ENCODE results near the gene ADAMTS15. TPM values are rescaled to one million over a fixed set of nuclear protein-coding genes. Genes with fewer than 3 reads are reported as not detected.
A peak's percentile ranks its signal among the peaks of the same experiment; 100 is the strongest.

ADAMTS15 gene
- total and polyA plus RNA-seq, 2 donors (not counting 1 experiment from before 2014, with no cell fraction given) = 18.2 to 24.9 TPM

GRCh38 chr11:130519128-130519932, 70.9 kb downstream of the ADAMTS15 start:
- H3K9me3 ChIP-seq (ENCODE audit: control insufficient read depth, insufficient read depth, low read depth, low read length) = no peaks in the 10 kb centered on the region
- no peak for DNase-seq (ENCODE audit: low read depth in 2 of 2)
- TF ChIP-seq EZH2 (IDR thresholded peaks at IDR 0.05; ENCODE audit: low read length, missing control alignments) = no peak
- TF ChIP-seq, protein P1, sequence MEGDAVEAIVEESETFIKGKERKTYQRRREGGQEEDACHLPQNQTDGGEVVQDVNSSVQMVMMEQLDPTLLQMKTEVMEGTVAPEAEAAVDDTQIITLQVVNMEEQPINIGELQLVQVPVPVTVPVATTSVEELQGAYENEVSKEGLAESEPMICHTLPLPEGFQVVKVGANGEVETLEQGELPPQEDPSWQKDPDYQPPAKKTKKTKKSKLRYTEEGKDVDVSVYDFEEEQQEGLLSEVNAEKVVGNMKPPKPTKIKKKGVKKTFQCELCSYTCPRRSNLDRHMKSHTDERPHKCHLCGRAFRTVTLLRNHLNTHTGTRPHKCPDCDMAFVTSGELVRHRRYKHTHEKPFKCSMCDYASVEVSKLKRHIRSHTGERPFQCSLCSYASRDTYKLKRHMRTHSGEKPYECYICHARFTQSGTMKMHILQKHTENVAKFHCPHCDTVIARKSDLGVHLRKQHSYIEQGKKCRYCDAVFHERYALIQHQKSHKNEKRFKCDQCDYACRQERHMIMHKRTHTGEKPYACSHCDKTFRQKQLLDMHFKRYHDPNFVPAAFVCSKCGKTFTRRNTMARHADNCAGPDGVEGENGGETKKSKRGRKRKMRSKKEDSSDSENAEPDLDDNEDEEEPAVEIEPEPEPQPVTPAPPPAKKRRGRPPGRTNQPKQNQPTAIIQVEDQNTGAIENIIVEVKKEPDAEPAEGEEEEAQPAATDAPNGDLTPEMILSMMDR (conservative IDR thresholded peaks at IDR 0.05 in 1 of 2, IDR thresholded peaks at IDR 0.05 in 1 of 2; ENCODE audit: low read depth in 1 of 2, low read length in 2 of 2) = no peak
- no peak overlapping the region for H2AFZ ChIP-seq (ENCODE audit: low read length)
- H3K79me2 ChIP-seq (ENCODE audit: control insufficient read depth, insufficient read depth, low read length) = no peaks in the 10 kb centered on the region
- H3K27me3 ChIP-seq (ENCODE audit: control insufficient read depth, insufficient read depth, low read length) = no peaks in the 10 kb centered on the region
- H3K9ac ChIP-seq (ENCODE audit: insufficient read depth, low read length) = no peak overlapping the region
- no peak overlapping the region for H3K4me3 ChIP-seq (replicated peaks in 1 of 4; ENCODE audit: control extremely low read depth in 1 of 4, insufficient read depth in 1 of 4, low read depth in 3 of 4, low read length in 4 of 4)
- H4K20me1 ChIP-seq (ENCODE audit: control insufficient read depth, extremely low read depth, insufficient read depth, low read length) = no peaks in the 10 kb centered on the region
- no peaks in the 10 kb centered on the region for H3K36me3 ChIP-seq (ENCODE audit: control insufficient read depth, insufficient read depth, low read length)
- no peak overlapping the region for H3K27ac ChIP-seq (ENCODE audit: insufficient read depth, low read length)
- no peak overlapping the region for H3K4me2 ChIP-seq (ENCODE audit: extremely low read depth, insufficient read depth, low read length)
- H3K4me1 ChIP-seq (ENCODE audit: control insufficient read depth, extremely low read depth, insufficient read depth, low read length) = peaks cover 20% of the 10 kb centered on the region

DNA sequence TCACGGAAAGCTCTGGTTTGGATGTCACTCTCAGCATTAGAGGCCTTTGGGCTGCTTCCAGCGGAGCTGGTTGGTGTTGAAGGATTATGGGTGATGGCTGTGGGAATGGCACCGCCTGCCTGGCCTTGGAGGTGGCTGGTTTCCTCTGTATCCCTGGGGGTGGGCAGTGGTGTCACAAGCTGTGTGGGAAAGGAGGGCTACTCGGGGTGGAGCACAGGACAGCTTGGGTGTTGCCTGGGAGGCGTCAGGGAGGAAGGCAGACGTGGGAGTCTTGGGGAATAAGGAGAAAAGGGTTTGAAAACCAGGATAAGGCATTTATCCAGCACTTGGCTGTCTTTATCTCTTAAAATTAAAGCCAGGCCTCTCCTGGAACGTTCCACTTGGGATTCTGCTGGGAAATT, 71.8 kb downstream of the ADAMTS15 start:
- Histone ChIP-seq H2AFZ (ENCODE audit: low read length) (peak overlapping the region; percentile 44), H3K4me3 (replicated peaks in 1 of 4; ENCODE audit: control extremely low read depth in 1 of 4, insufficient read depth in 1 of 4, low read depth in 3 of 4, low read length in 4 of 4) (no peak overlapping the region), H3K9ac (ENCODE audit: insufficient read depth, low read length) (no peak overlapping the region), H3K79me2 (ENCODE audit: control insufficient read depth, insufficient read depth, low read length) (no peaks in the 10 kb centered on the region), H4K20me1 (ENCODE audit: control insufficient read depth, extremely low read depth, insufficient read depth, low read length) (no peaks in the 10 kb centered on the region), H3K27me3 (ENCODE audit: control insufficient read depth, insufficient read depth, low read length) (no peaks in the 10 kb centered on the region), H3K4me2 (ENCODE audit: extremely low read depth, insufficient read depth, low read length) (no peak overlapping the region), H3K9me3 (ENCODE audit: control insufficient read depth, insufficient read depth, low read depth, low read length) (no peaks in the 10 kb centered on the region), H3K36me3 (ENCODE audit: control insufficient read depth, insufficient read depth, low read length) (no peaks in the 10 kb centered on the region), H3K27ac (ENCODE audit: insufficient read depth, low read length) (no peak overlapping the region), H3K4me1 (ENCODE audit: control insufficient read depth, extremely low read depth, insufficient read depth, low read length) (peaks cover 19% of the 10 kb centered on the region)
- no peak for DNase-seq (ENCODE audit: low read depth in 2 of 2)
- no peak for TF ChIP-seq EZH2 (IDR thresholded peaks at IDR 0.05; ENCODE audit: low read length, missing control alignments)
- TF ChIP-seq, protein P1 (conservative IDR thresholded peaks at IDR 0.05 in 1 of 2, IDR thresholded peaks at IDR 0.05 in 1 of 2; ENCODE audit: low read depth in 1 of 2, low read length in 2 of 2) = no peak

DNA sequence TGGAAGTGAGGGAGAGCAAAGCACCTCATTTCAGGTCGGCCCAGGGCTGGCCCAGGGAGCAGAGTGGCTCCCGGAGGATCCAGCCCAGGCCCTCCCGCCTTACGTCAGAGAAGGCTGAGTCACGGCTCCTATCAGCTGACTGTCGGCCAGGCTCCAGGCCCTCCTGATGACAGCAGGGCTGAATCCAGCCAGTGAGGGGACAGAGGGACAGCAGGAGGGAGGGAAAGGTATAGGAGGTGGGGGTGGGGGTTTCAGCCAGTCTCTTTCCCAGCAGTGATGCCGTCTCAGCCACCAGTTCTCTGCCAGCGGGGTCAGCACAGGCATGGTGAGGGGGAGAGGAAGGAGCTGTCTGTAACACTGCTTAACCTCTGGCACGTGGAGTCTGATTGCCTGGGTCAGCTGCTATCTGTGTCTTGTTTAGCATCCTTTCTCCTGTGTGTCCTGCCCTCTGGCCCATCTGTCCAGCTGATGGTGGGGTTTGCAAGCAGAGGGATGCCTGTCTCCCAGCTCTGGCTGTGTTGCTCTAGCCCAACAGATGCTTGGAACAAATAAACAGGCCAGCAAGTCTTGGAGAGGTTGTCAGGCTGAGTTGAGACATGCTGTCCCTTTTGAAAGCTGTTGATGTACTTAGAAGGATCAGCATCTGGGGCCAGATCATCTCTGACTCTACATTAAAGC, 74.0 kb downstream of the ADAMTS15 start:
- Histone ChIP-seq H3K27ac (ENCODE audit: insufficient read depth, low read length) (peak overlapping the region; percentile 84), H3K27me3 (ENCODE audit: control insufficient read depth, insufficient read depth, low read length) (no peaks in the 10 kb centered on the region), H3K79me2 (ENCODE audit: control insufficient read depth, insufficient read depth, low read length) (no peaks in the 10 kb centered on the region), H3K4me1 (ENCODE audit: control insufficient read depth, extremely low read depth, insufficient read depth, low read length) (peaks cover 19% of the 10 kb centered on the region), H3K9me3 (ENCODE audit: control insufficient read depth, insufficient read depth, low read depth, low read length) (no peaks in the 10 kb centered on the region), H3K4me2 (ENCODE audit: extremely low read depth, insufficient read depth, low read length) (peak overlapping the region; percentile 33), H3K36me3 (ENCODE audit: control insufficient read depth, insufficient read depth, low read length) (no peaks in the 10 kb centered on the region), H2AFZ (ENCODE audit: low read length) (peak overlapping the region; percentile 51), H3K9ac (ENCODE audit: insufficient read depth, low read length) (peak overlapping the region; percentile 27), H3K4me3 (replicated peaks in 1 of 4; ENCODE audit: control extremely low read depth in 1 of 4, insufficient read depth in 1 of 4, low read depth in 3 of 4, low read length in 4 of 4) (no peak overlapping the region), H4K20me1 (ENCODE audit: control insufficient read depth, extremely low read depth, insufficient read depth, low read length) (no peaks in the 10 kb centered on the region)
- DNase-seq (ENCODE audit: low read depth in 2 of 2) = peak; percentile 95
- TF ChIP-seq EZH2 (IDR thresholded peaks at IDR 0.05; ENCODE audit: low read length, missing control alignments) = no peak
- TF ChIP-seq, protein P1 (conservative IDR thresholded peaks at IDR 0.05 in 1 of 2, IDR thresholded peaks at IDR 0.05 in 1 of 2; ENCODE audit: low read depth in 1 of 2, low read length in 2 of 2) = no peak
